Endodermal cell (in vitro differentiated cells): ENCODE measurements around the gene SLC39A10. TPM values are rescaled to one million over a fixed set of nuclear protein-coding genes. Genes with fewer than 3 reads are reported as not detected.

Experiments
- DNase-seq: peaks from one replicate; pipeline ENCODE4 v3.0.0-alpha.2; 2017
- H3K27ac ChIP-seq: 2 replicates; pipeline ENCODE4 v1.5.1; 2013; ENCODE audit warnings: mild to moderate bottlenecking, low read depth, low read length, moderate library complexity
- H3K27me3 ChIP-seq: 2 replicates; pipeline ENCODE4 v1.6.1; 2013; ENCODE audit warnings: mild to moderate bottlenecking, low read length, moderate library complexity; ENCODE audit not compliant: insufficient read depth, control insufficient read depth, poor library complexity, severe bottlenecking
- H3K36me3 ChIP-seq: 2 replicates; pipeline ENCODE4 v1.7.0; 2013; ENCODE audit warnings: mild to moderate bottlenecking, low read length, moderate library complexity; ENCODE audit not compliant: control insufficient read depth, insufficient read depth
- H3K4me1 ChIP-seq: one replicate; pipeline ENCODE4 v1.7.0; 2013; ENCODE audit warnings: low read length; ENCODE audit not compliant: control insufficient read depth, insufficient read depth
- H3K4me3 ChIP-seq: 2 replicates; pipeline ENCODE4 v1.5.1; 2013; ENCODE audit warnings: mild to moderate bottlenecking, low read length, moderate library complexity
- H3K9ac ChIP-seq: 2 replicates; pipeline ENCODE4 v1.6.1; 2013; ENCODE audit warnings: mild to moderate bottlenecking, low read length, moderate library complexity; ENCODE audit not compliant: poor library complexity, severe bottlenecking; ENCODE audit errors: extremely low read depth
- H3K9me3 ChIP-seq: 2 replicates; pipeline ENCODE4 v1.6.1; 2013; ENCODE audit warnings: mild to moderate bottlenecking, low read length, moderate library complexity; ENCODE audit not compliant: control insufficient read depth
- H3K27ac Mint-ChIP-seq: 2 replicates; pipeline ENCODE4 v1.8.0; 2020; ENCODE audit warnings: mixed read lengths
- H3K27me3 Mint-ChIP-seq: 2 replicates; pipeline ENCODE4 v1.8.0; 2021; ENCODE audit warnings: mild to moderate bottlenecking, mixed read lengths; ENCODE audit not compliant: insufficient read depth
- H3K36me3 Mint-ChIP-seq: 2 replicates; pipeline ENCODE4 v1.8.0; 2020; ENCODE audit warnings: low read depth, mixed read lengths
- H3K4me1 Mint-ChIP-seq: 2 replicates; pipeline ENCODE4 v1.8.0; 2020; ENCODE audit warnings: mixed read lengths
- H3K4me3 Mint-ChIP-seq: 2 replicates; pipeline ENCODE4 v1.8.0; 2020; ENCODE audit warnings: mild to moderate bottlenecking, moderate library complexity, mixed read lengths
- H3K9me3 Mint-ChIP-seq: 2 replicates; pipeline ENCODE4 v1.8.0; 2020; ENCODE audit warnings: mild to moderate bottlenecking, mixed read lengths
- WGBS, 2 experiments: methylation state at CpG; one replicate each; pipeline versions ENCODE4 v1.1.5 to v1.1.7; 2013; ENCODE audit warnings: missing lambda C conversion rate in 2 of 2, mixed read lengths in 1 of 2; ENCODE audit not compliant: insufficient coverage in 1 of 2, insufficient read length in 1 of 2; 5-methylcytosine and 5-hydroxymethylcytosine counted together
- total RNA-seq, 2 donors: library from RNA; stranded (reverse); fragmentation: NEBNext Ultra II Directional in 1 of 2; extraction: Animal tissue kit (Norgen Biotek cat#: 25700) in 1 of 2; gene quantifications; 2 replicates in 1 of 2; 3 replicates in 1 of 2; pipeline ENCODE4 v1.2.1, GENCODE V29; 2021
- TF ChIP-seq, protein P1 (sequence below): fragments of 200-600 bp; sonication (generic); conservative IDR thresholded peaks from 2 replicates; pipeline ENCODE4 v1.5.0; 2021; ENCODE audit warnings: antibody characterized with exemption, mild to moderate bottlenecking

Gene SLC39A10
- total RNA-seq, 2 donors from 2014 or later = 79.6 to 113 TPM

DNA sequence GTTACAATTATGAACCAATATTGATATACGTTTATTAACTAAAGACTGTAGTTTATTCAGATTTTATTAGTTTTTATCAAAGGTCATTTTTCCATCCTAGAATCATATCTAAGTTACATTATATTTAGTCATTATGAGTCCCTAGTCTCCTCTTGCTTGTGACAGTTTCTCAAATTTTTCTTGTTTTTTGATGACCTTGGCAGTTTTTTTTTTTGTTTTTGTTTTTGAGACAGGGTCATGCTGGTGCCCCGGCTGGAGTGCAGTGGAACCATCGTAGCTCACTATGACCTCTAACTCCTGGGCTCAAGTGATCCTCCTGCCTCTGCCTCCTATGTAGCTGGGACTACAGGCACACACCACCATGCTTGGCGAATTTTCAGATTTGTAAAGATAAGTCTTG lies 18.3 kb upstream of the SLC39A10 start:
- H3K4me1 ChIP-seq = peaks cover 10% of the 10 kb centered on the region
- Mint-ChIP-seq H3K36me3 (no peaks in the 10 kb centered on the region), H3K27ac (no peak overlapping the region), H3K27me3 (no peaks in the 10 kb centered on the region), H3K4me1 (peaks cover 15% of the 10 kb centered on the region), H3K4me3 (no peak overlapping the region), H3K9me3 (no peaks in the 10 kb centered on the region)
- H3K9me3 ChIP-seq = no peaks in the 10 kb centered on the region
- DNase-seq = no peak
- no peaks in the 10 kb centered on the region for H3K27me3 ChIP-seq
- H3K9ac ChIP-seq = no peak overlapping the region
- H3K27ac ChIP-seq = no peak overlapping the region
- TF ChIP-seq, protein P1, sequence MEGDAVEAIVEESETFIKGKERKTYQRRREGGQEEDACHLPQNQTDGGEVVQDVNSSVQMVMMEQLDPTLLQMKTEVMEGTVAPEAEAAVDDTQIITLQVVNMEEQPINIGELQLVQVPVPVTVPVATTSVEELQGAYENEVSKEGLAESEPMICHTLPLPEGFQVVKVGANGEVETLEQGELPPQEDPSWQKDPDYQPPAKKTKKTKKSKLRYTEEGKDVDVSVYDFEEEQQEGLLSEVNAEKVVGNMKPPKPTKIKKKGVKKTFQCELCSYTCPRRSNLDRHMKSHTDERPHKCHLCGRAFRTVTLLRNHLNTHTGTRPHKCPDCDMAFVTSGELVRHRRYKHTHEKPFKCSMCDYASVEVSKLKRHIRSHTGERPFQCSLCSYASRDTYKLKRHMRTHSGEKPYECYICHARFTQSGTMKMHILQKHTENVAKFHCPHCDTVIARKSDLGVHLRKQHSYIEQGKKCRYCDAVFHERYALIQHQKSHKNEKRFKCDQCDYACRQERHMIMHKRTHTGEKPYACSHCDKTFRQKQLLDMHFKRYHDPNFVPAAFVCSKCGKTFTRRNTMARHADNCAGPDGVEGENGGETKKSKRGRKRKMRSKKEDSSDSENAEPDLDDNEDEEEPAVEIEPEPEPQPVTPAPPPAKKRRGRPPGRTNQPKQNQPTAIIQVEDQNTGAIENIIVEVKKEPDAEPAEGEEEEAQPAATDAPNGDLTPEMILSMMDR = no peak
- no peak overlapping the region for H3K4me3 ChIP-seq
- no peaks in the 10 kb centered on the region for H3K36me3 ChIP-seq
- 85 to 90% methylated on average over 2 to 3 of the region's 4 CpGs for WGBS, 2 experiments

DNA sequence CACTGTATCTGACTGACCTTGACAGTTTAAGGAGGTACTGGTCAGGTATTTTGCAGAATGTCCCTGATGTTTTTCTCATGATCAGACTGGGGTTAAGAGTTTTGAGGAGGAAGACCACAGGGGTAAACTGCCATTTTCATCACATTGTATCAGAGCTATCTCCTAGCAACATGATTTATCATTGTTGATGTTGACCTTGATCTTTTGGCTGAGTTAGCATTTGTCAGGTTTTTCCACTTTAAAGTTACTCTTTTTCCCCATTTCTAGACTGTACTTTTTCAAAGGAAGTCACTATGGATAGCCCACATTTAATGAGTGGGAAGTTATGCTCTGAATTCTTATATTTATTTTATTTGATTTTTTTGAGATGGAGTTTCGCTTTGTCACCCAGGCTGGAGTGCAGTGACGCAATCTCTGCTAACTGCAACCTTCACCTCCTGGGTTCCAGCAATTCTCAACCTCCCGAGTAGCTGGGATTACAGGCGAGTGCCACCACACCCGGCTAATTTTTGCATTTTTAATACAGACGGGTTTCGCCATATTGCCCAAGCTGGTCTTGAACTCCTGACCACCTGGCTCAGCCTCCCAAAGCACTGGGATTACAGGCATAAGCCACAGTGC lies 17.7 kb upstream of the SLC39A10 start:
- Mint-ChIP-seq H3K4me1 (peaks cover 15% of the 10 kb centered on the region), H3K4me3 (no peak overlapping the region), H3K36me3 (no peaks in the 10 kb centered on the region), H3K27ac (no peak overlapping the region), H3K27me3 (no peaks in the 10 kb centered on the region), H3K9me3 (no peaks in the 10 kb centered on the region)
- Histone ChIP-seq H3K4me1 (peaks cover 10% of the 10 kb centered on the region), H3K9me3 (no peaks in the 10 kb centered on the region), H3K27ac (no peak overlapping the region), H3K9ac (no peak overlapping the region), H3K4me3 (no peak overlapping the region), H3K27me3 (no peaks in the 10 kb centered on the region), H3K36me3 (no peaks in the 10 kb centered on the region)
- DNase-seq = no peak
- TF ChIP-seq, protein P1 = no peak
- 93 to 94% methylated on average over 7 of the region's 7 CpGs for WGBS, 2 experiments

DNA sequence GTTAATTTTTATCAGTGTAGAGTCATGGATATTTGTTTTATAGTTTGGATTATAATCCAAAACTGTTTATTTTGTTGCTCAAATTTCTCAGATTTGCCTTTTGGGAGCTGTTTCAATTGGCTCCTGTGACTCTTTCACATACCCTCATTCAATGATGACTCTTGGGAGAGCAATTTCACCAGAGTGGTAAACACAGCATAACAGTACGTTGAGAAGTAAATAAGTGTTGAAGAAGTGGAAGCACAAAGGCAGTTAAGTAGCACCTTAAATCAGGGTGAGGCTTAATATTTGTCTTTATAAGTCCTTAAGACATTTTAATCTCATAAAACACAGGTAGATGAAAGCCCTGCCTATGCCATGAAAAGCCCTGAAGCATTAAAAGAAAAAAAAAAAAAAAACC lies 17.1 kb upstream of the SLC39A10 start:
- H3K4me1 ChIP-seq = peaks cover 10% of the 10 kb centered on the region
- TF ChIP-seq, protein P1 = no peak
- no peaks in the 10 kb centered on the region for H3K9me3 ChIP-seq
- Mint-ChIP-seq H3K27me3 (no peaks in the 10 kb centered on the region), H3K9me3 (no peaks in the 10 kb centered on the region), H3K27ac (no peak overlapping the region), H3K4me3 (no peak overlapping the region), H3K4me1 (peaks cover 15% of the 10 kb centered on the region), H3K36me3 (no peaks in the 10 kb centered on the region)
- H3K27me3 ChIP-seq = no peaks in the 10 kb centered on the region
- H3K36me3 ChIP-seq = no peaks in the 10 kb centered on the region
- 84% methylated on average over 1 of the region's 1 CpG; no CpG with 5 or more reads in 1 of the 2 experiments for WGBS, 2 experiments
- H3K27ac ChIP-seq = no peak overlapping the region
- DNase-seq = no peak
- no peak overlapping the region for H3K9ac ChIP-seq
- no peak overlapping the region for H3K4me3 ChIP-seq
